ENCODE results near the gene CYP4B1. TPM values are rescaled to one million over a fixed set of nuclear protein-coding genes. Genes with fewer than 3 reads are reported as not detected.

The CYP4B1 gene
- total RNA-seq, 1 donor from 2014 or later: not detected

GRCh38 chr1:46862348-46862747 is 63.5 kb downstream of the CYP4B1 start:
- DNase-seq (no peak), ATAC-seq (ENCODE audit: low read depth) (no peak)
- Mint-ChIP-seq H3K27me3 (peaks cover 22% of the 10 kb centered on the region), H3K27ac (no peak overlapping the region), H3K4me3 (no peak overlapping the region), H3K36me3 (ENCODE audit: low read depth) (peaks cover 3% of the 10 kb centered on the region), H3K9me3 (peaks cover 14% of the 10 kb centered on the region), H3K4me1 (no peaks in the 10 kb centered on the region)
- TF ChIP-seq CTCF (IDR thresholded peaks at IDR 0.05): no peak
- ChIA-PET CTCF (no interaction called here), POLR2A (no interaction called here)
- intact Hi-C loops (cut with micrococcal nuclease): no loop called here

Other genes starting within 250 kb of the CYP4B1 start
- not detected in 2 replicates for gene KNCN, start 247.4 kb upstream of the CYP4B1 start, total RNA-seq
- gene MKNK1, start 194.8 kb upstream of the CYP4B1 start, total RNA-seq: 42.3 and 45.0 TPM in 2 replicates
- gene MOB3C, start 182.2 kb upstream of the CYP4B1 start, total RNA-seq: 9.7 and 10.7 TPM in 2 replicates
- gene ATPAF1, start 130.7 kb upstream of the CYP4B1 start, total RNA-seq: 21.2 and 24.5 TPM in 2 replicates
- not detected in 2 replicates for gene TEX38, start 127.2 kb upstream of the CYP4B1 start, total RNA-seq
- gene EFCAB14, start 79.9 kb upstream of the CYP4B1 start, total RNA-seq: 70.2 and 79.8 TPM in 2 replicates
- not detected in 2 replicates for gene CYP4A11, start 142.4 kb downstream of the CYP4B1 start, total RNA-seq
- gene CYP4X1, start 224.6 kb downstream of the CYP4B1 start, total RNA-seq: not detected in 2 replicates

Measured in activated B cell treated with CpG ODN at 0.5 μM for 24 hours (primary cell).